IMR-90 (cell line): Measurements from ENCODE around the gene DNAAF2. TPM values are rescaled to one million over a fixed set of nuclear protein-coding genes. Genes with fewer than 3 reads are reported as not detected.

Experiments used
- BHLHE40 ChIP-seq: fragments of 150-350 bp; IDR thresholded peaks from 2 replicates; pipeline ENCODE4 v1.6.1; 2016; ENCODE audit warnings: mild to moderate bottlenecking, low read depth, low read length
- CHD1 ChIP-seq: IDR thresholded peaks from 2 replicates; pipeline ENCODE4 v1.6.1; 2012; ENCODE audit warnings: low read depth, low read length, improper control_type of control experiment
- FOS ChIP-seq: fragments of 150-350 bp; IDR thresholded peaks from 2 replicates; pipeline ENCODE4 v1.6.1; 2016; ENCODE audit warnings: low read depth, low read length
- RCOR1 ChIP-seq: IDR thresholded peaks from 2 replicates; pipeline ENCODE4 v1.6.1; 2012; ENCODE audit warnings: mild to moderate bottlenecking, low read length, improper control_type of control experiment; ENCODE audit not compliant: insufficient replicate concordance
- polyA plus RNA-seq, 3 experiments: library from polyadenylated mRNA; depleted of rRNA; stranded (reverse); fragments of >200 nt; gene quantifications; 2 replicates each; pipeline ENCODE4 v1.2.3, GENCODE V29; 2012; ENCODE audit warnings: low replicate concordance in 1 of 3
- total RNA-seq: library from RNA; depleted of rRNA; stranded (reverse); fragments of >200 nt; gene quantifications from 2 replicates; pipeline ENCODE4 v1.2.3, GENCODE V29; 2012

The DNAAF2 gene
- total and polyA plus RNA-seq, 2 of the 4 experiments (the other 2 are of a cell fraction): 4.1 to 4.7 TPM

GRCh38 chr14:49633640-49634546 lies 1.2 kb downstream of the DNAAF2 start (continued):
- no peak for TF ChIP-seq CHD1
- no peak for TF ChIP-seq FOS
- peak; percentile 40; the same call in 1 of the 2 replicates for TF ChIP-seq BHLHE40
- TF ChIP-seq RCOR1: no peak
